Activated T-cell treated with anti-CD3 and anti-CD28 coated beads for 1 hour (primary cell): ENCODE measurements around the gene BEND4.
"Not testable (repeated sequence)": the region's sequence is repeated elsewhere in the genome, so short reads cannot be mapped to it uniquely, and the experiment has no call there.

Experiments used
- DNase-seq: peaks from one replicate; pipeline ENCODE4 v3.0.0-alpha.2; 2020; ENCODE audit warnings: low read depth

BEND4 gene

DNA sequence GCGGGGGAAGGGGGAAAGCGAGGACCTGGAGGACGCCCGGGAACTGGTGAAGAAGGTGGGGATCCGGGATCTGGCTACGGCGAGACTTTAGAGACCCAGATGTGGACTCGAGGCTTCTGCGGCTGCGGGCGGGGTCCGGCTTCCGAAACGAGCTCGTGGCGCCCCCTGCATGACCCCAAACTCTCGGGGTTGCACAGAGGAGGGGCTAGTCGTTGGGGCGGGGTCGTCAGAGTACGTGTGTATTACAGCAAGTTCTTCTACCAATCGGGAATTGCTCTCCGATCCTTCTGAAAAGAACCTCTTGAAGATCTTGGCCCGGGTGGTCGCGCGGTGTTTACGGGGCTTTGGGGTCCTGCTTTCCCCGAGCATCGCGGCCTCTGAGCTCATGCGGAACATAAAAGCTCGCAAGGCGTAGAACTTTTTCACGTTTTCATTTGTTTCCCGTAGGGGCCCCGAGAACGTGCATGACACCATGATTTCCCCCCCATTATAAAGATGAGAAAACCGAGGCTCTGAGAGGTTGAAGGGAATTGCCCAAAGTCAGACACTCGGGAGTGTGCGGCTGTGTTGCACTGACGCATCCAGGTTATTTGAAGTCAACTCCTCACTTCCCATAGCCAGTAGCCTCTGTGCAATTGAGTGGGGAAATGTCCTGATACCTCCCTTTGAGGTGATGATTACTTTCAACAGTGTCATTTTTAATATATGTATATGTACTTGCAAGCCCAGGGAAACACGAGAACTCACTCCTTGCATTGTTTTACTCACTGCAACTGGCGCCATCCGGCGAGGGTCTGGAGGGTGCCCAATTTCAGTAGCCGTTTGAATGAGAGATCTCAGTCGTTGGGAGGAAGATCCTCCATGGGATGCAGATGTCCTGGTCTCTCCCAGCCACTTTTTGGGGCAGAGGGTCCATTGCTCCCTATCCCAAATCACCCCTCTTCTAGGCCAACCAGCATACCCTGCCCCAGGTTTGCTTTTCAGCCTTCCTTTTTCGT, at the start of gene BEND4:
BEND4 (minus strand) TSS at position 149 of the 998 bp plus-strand sequence. CDS start 512 bp downstream, outside the sequence.
- no peak for DNase-seq

DNA sequence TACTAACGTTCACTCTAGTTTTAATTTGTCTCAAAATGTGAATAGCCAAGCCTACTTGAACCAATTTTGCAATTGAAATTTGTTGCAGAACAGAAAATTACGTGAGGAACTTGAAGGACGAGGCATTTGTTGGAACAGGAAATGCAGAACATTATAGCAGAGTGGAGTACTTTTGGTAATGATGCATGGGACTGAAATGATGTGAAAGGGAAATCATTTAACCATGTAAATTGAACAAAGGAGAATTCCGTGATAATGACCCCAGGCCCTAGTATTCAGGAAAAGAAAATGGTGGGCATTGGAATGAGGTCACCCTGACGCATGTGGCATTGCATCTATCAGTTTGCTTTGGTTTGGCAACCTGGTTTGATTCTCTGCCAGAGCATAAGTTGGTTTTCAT, 44.9 kb upstream of the BEND4 start:
- no peak for DNase-seq

DNA sequence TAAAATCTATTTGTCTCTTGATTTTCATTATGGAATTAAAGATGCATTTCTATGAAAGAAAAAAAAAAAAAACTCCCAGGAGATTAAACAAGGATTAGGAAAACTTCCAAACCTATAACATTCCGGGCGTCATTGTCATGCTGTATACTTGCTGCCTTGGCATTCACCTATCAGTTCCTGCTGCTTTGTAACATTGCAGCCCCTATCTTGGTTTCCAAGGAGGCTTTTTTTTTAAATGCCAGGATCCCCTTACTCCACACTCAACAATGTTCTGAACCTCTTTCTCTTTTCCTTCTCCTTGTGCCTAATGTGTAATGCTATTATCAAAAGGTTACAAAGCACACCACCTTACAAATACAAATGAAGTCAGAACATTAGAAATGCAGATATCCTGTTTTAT, 20.5 kb upstream of the BEND4 start:
- DNase-seq: no peak

DNA sequence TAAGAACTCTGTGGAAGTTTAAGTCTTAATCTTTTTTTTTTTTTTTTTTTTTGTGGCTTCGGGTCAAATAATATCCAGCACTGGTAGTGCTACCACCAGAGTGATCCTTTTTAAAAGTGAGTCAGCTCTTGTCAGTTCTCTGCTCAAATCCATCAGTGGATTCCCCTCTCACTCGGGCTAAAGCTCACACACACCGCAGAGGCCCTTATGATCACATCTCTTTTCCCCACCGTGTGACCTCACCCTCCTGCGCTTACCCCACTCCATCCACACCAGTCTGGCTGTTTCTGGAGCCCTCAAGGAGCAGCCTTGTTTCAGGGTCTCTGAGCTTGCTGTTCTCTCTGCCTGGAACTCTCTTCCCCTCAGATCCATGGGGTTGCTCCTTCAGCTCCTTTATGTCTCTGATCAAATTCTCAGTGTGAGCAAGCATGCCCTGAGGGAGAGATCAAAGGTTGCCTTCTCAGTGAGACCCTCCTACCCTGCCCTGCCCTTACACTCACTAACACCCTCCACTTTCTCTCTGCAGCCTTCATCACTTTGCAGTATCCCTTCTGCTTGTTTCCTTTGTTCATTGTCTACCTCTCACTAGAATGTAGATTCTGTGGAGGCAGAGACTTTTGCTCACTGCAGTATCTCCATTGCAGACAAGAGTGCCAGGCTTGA, 19.8 kb upstream of the BEND4 start:
- no peak for DNase-seq

DNA sequence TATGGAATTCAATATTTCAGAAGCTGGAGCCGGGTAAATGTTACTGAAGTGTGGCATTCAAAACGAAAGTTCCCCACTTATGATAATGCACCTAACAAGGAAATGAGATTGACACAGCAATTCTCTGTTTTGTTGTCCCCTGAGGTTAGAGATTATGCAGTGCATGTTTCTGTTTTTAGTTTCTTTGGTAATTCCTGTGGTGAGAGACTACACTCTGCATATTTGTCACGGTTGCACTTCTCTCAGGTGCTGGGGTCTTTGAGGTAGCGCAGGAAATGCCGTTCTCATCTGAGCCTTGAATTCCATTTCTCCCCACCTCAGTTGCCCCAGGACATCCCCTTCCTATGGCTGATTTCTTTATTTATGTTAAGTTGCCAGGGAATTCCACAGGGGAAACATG, 15.3 kb upstream of the BEND4 start:
- no peak for DNase-seq

DNA sequence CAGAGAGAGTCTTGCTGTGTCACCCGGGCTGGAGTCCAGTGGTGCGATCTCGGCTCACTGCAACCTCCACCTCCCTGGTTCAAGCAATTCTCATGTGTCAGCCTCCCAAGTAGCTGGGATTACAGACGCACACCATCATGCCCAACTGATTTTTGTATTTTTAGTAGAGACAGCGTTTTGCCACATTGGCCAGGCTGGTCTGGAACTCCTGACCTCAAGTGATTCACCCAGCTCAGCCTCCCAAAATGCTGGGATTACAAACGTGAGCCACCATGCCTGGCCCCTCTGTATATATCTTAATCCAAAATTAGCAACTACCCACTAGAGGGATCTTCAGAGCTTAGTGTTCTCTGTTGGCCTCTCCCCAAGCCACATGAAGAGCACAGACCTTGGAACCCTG, 13.7 kb upstream of the BEND4 start:
- DNase-seq: not testable (repeated sequence)

DNA sequence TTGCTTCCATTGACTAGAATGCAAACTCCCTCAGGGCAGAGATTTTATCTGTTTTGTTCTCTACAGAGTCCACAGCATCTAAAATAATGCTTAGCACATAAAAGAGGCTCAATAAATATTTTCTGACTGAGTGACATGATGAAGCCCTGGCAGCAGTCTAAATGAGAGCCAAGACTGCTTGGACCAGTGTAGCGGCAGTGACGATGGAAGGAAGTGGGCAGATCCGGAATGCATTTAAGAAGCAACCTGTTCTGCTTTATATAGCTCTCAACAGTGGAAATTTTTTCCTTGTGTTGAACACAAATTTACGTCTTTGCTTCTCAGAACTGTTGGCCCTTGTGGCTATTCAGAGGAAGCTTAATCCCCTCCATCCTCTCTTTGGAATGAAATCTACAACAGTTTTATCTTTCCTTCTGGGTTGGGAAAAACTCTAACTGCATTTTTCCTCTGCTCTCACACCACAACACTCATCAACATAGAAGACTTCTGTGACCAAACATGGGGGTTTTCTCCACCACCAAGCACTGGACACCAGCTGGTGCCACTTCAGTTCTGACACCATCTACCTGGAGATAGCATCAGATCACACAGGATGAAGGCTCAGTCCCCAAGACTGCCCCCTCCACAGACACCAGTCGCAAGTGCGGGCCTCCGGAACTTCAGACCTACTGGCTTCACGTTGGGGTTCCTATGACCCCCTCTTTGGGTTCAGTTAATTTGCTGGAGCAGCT, 7.0 kb upstream of the BEND4 start:
- no peak for DNase-seq

DNA sequence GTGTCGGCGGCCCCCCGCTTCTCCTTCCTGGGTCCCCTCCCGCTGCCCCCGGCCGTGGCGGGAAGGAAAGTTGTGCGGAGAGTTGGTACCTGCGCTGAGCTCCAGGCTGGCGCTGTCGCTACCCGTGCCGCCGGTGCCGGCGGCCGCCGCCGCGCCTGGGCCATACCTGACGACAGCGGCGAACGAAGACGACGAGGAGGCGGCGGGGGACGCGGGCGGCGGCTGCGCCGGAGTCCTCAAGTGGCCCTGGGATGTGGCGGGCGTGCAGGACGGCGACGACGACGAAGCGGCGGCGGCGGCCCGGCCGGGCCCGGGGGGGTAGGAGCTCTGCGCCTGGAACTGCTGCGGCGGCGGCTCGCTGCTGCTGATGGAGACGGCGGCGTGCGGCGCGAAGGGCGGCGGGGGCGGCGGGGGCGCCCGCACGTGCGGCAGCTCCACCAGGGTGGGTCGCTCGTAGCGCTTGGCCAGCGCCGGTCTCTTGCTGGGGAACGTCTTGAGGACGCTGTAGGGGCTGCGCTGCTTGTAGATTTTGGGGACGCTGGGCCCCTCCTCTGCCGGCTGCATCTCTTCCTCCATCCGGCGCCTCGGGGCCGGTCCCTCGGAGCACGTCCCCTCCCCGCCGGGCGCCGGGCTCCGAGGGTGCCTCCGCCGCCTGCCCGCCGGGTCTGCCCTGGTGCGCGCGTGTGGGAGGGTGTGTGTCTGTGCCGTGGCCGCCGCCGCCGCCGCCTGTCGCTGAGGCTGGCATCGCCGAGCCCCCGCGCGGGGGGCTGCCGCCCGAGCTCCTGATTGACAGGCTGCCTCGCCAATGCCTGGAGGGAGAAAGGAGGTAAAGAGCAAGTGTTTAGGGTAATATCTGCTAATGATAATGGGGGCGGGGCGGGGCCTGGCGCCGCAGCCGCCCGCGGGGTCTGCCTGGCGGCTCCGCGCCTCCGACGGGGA, 618 bp downstream of the BEND4 start:
- no peak for DNase-seq

DNA sequence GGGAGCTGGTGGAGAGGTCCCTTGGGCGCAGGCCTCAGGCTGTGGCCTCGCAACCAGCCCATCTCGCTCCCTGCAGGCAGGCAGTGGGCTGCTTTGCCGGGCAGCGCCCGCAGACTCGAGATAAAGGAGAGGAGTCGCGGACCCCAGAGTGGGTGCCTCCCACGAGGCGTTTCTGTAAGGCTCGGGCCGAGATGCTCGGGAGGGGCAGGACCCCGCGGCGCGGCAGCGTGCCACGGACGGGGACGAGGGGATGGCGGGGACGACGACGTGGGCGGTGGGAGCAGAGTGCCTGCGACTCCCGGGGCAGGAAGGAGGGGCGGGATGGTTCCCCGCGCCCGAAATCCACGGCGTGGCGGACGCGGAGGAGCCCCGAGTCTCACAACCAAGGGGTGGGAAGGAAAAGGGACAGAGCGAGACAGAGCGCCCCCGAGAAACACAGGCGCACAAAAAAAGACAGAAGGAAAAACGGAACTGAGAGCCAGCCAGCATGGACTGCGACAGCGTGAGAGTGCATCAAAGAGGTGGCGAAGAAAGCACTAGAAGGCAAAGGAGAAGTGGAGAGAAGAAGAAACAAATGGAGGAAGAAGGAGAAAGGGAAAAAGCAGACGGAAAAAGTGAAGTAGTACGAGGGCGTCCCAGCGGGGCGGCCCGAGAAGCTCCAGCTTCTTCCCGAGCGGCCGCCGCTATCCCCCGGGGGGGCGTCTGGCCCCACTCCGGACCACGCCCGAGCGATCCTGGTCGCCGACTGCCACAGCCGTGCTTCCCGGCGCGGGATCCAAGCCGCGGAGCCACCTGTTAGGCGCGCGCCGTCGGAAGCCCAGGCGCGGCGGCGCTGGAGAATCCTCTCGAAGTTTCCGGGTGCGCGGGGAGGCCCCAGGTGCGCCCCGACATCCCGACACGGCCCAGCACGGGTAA, 1.5 kb downstream of the BEND4 start:
- no peak for DNase-seq

DNA sequence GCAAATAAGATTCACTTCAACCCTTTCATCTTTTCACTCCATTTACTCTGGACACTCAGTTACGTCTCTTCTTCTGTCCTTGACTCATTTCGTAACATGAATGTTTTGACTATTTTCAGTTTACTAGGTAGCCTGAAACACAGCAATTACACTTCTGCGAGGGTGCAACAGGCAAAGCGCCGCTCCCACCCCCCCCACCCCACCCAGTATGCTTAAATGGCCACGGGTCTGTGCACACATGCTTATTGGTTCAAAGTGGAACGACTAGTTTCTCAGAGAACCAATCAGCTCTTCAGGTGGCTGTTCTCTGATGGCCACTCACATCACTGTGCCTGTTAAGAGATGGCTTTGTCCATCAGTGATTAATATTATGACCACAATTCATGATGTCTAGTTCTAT, 3.5 kb downstream of the BEND4 start:
- no peak for DNase-seq

DNA sequence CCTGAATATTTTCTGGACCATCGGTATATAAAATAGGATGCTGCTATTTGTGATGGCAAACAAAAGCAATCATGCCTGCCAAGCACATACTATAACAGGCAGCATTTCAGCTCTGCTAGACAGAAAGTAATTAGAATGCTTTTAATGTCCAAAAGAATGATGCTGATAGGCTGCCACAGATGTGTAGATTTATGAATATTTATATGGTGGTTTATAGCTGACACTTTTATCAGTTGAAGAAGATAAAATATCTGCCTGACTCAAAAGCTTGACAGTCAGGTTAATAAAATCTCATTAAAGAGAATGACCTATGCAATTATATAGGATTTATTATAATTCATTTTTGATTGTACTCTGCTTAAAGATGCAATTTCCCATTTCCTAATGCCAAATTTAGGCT, 4.0 kb downstream of the BEND4 start:
- DNase-seq: no peak

DNA sequence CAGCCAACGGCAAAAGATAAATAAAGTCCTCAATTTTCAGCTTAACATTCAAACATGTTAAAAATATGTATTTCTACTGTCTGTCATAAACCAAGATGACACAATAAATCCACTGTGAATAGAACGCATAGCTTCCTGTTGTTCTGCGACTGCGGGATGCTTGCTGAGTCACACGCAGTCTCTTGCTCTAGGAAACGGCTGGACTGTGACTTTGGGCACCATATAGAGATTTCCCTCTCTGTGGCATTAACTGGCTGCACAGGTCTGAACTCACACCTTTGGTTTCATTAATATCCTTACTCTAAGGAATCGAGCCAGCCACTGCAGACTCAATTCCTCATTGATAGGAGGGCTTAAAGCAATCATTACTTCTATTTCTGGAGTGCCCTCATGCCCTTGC, 8.4 kb downstream of the BEND4 start:
- no peak for DNase-seq

DNA sequence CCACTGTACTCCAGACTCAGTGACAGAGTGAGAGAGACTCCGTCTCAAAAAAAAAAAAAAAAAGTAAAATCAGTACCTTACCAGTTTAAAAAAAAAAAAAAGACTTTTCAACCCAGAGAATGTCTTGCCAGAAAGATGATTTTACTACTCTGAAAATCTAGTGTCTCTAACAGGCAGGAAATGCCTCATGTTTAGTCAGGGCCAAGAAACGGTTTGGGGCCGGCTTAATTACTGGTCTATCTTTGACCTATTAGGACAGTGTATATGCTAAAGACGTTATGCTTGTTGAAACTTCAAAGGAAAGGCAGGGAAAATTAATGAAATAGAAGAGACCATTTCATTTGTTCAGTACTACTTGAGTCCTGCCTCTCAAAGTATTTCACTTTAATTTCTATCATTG, 9.9 kb downstream of the BEND4 start:
- no peak for DNase-seq

DNA sequence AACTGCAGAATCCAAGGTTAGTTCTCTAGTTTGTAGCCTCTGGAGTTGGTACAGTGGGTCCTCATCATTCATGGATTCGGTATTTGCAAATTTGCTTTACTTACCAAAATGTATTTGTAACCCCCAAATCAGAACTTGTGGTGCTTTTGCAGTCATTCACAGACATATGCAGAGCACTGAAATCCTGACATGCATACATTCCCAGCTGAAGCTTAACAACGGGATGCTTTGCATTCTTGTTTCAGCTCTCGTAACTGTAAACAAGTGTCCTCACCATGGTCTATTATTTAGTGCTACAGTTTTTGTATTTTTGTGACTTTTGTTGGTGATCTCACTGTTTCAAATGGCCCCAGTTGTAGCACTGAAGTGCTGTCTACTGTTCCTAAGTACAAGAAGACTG, 16.1 kb downstream of the BEND4 start:
- DNase-seq: no peak

DNA sequence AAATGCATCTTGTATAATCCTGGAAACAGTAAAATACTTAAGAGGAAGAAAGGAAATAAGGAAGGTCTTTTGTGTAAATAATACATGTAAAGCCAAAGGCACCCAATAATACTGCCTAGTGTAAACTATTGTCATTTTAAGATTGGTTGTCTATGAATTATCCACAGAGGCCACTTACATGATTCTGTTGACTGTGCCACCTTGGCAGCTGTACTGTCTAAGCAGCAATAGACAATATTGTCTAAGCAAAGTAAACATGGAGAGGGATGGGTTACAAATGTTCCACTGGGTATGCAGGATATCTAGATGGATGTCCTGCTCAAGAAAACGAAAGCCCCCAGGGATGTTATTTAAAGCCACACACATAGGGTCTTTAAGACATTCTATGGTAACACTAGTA, 19.4 kb downstream of the BEND4 start:
- no peak for DNase-seq

DNA sequence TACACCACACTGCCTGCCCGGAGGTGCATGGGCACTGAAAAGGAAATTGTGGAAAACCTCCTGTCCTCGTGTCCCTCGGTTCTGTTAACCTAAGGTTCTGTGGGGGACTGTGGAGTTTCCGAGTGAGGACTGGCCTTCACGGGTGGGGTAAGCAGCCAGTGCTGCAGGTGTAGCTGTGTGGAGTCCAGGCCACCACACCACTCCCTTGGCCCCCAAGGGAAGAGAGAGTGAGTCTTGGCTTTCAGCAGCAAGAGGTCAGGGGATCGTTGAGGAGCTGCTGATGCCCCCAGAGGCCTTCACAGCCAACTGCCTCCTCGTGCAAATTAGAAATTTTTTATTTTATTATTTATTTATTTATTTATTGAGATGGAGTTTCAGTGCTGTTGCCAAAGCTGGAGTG, 20.4 kb downstream of the BEND4 start:
- DNase-seq: no peak

DNA sequence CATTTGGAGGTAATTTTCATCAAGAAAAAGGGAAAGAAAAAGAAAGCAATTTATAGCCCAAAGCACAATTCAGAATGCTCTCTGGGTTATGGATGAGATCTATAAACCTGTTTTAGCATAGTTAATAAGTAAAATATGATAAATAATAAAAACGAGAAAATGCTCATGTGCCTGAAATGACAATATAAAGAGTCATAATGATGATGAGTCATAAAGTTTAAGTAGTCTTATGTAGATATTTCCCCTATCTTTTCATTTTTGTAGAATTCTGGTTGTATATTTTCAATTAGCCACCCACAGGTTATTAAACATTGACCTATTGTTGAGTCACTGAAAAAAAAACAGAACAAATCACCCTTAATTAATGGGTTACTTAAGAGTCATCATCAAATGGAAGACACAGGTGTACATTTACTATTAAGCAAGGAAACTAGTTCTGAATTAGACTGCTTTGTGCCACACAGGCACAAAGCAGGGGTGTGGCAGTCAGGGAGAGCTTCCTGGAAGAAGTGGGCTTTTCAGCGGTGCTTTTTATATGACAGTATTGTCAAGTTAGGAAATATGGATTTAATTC, 29.3 kb downstream of the BEND4 start:
- no peak for DNase-seq

DNA sequence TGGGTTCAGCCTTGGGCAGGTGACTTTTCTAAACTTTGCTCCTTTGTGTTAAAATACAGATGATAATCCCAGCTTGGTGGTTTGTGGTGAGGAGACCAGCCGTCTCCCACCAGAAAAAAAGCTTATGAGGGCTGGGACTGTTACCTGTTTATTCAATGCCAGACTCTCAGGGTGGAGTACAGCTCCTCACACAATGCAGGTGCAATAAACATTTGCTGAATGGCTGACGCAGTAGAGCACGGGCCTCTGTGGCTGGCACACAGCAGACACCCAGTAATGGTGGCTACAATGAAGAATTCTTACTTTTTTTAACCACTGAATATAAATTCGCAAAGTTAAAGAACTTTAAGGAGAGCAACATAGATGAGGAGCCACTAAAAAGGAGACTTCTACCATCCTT, 30.2 kb downstream of the BEND4 start:
- DNase-seq: no peak

DNA sequence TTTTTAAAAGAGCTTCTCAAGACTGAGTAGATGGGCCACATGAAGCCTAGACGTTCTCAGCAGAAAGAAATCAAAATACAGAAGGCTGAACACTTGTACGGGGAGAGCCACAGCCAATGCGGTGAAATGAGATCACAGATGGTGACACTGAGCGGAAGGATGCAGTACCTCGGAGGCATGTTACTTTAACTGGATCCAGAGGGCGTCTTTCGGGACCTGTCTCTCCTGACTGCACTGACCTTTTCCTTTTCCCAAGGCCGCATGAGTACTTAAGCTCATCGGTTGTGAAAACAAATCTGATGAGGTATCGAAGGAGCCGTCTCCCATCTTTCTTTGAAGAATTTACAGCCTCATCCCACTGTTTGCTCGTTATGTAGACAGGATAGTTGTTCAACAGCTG, 32.6 kb downstream of the BEND4 start:
- no peak for DNase-seq

DNA sequence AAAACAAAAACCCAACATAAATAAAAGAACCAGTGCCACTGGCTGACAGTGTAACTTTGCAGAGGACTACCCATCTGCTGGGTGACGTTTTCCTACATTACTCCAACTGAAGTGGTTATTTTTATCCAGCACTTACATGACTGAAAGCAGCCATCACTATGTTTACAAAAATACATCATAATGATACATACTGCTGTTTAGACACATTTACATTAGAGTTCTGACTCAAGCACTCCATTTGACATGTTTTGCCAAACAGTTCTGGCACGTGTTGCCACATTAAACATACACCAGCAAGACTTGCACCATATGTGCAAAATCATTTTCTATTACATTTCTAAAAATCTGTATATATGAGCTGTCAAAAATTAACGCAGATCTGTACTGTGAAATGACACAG, 39.6 kb downstream of the BEND4 start:
- DNase-seq: no peak
